ENCODE results near the gene AP3D1.
"Not testable (repeated sequence)": the region's sequence is repeated elsewhere in the genome, so short reads cannot be mapped to it uniquely, and the experiment has no call there.

Gene AP3D1

DNA sequence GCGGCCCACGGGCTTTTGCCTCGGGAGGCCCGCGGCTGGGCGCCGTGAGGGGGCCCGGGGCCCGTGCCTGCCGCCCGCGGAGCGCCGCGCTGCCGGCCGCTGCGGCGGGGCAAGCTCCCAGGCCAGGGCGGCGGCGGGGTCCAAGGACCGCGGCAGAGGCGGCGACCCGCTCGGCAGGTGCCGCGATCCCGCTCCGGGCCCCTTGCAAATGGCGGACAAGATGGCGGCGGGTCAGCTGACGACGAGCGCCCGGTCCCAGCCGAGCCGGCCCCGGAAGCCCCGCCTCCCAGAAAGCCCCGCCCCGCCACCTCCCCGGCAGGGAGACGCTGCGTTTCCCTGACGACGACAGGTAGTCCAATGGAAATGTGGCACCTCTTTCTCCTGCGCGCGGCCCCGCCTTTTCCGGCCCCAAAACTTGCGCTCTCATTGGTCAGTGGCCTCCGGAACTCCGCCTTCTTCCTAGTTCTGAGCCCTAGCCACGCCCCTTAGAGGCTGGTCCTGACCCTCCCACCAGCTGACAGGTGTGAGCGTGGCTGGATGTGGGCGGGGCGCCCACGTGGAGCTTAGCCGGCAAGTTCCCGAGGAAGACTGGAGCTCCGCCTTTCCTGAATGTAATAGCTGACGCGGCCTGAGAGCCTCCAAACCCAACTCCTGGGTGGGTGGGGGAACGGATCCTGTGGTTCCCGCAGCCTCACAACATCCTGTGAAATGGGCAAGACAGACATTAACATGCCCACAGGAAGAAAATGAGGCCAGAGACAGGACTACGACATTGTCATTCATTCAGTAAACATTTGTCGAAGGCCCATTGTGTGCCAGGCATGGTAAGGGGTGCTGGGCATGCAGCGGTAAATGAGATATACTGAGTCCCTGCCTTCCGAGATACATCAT, at the start of gene AP3D1:
Gene AP3D1, minus strand, starts transcription at position 228 of the 891 bp plus-strand sequence. CDS start 232 bp downstream, outside the sequence.
- DNase-seq, result peak; percentile 100

DNA sequence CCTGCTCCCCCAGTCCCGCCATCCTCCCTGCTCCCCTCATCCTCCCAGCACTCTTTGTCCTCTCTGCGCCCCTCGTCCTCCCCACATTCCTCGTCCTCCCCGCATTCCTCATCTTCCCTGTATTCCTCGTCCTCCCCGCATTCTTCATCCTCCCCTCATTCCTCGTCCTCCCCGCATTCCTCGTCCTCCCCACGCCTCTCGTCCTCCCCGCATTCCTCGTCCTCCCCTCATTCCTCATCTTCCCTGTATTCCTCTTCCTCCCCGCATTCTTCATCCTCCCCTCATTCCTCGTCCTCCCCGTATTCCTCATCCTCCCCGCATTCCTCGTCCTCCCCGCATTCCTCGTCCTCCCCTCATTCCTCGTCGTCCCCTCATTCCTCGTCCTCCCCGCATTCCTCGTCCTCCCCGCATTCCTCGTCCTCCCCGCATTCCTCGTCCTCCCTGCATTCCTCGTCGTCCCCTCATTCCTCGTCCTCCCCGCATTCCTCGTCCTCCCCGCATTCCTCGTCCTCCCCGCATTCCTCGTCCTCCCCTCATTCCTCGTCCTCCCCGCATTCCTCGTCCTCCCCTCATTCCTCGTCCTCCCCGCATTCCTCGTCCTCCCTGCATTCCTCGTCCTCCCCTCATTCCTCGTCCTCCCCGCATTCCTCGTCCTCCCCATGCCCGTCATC, 49.4 kb upstream of the AP3D1 start:
- not testable (repeated sequence) for DNase-seq

DNA sequence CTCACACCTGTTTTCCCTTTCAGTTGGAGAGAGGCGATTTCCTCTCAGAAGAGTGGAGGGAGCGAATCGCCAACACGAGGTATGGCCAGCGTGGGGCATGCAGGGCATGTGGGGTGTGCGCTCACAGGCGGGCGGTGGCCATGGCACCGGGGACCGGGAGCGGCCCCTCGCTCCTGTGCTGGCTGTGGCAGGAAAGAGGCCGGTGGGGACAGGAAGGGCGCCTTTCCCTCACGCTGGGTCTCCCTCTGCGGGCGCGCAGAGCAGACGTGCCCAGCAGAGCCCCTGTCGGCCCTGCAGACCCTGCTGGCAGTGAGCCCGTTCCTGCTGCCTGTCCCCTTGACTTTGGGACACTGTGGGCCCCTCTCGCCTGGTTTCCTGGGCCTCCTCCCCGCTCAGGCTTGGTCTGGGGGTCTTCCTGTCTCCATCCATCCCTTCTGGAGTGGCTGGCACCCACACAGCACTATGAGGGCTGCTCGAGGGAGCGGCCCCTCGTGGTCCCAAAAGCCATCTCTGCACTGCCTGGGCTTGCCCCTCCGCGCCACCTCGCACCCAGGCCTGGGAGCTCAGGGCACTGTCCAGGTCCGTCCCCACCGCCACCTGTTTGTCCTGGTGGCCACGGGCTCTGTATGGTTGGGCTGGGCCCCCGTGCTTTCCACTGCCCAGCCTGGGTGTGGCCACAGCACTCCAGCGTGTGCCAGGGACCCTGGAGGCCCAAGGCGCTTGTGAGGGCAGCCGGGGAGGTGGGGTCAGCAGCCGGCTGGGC, 48.7 kb upstream of the AP3D1 start:
- no peak for DNase-seq

DNA sequence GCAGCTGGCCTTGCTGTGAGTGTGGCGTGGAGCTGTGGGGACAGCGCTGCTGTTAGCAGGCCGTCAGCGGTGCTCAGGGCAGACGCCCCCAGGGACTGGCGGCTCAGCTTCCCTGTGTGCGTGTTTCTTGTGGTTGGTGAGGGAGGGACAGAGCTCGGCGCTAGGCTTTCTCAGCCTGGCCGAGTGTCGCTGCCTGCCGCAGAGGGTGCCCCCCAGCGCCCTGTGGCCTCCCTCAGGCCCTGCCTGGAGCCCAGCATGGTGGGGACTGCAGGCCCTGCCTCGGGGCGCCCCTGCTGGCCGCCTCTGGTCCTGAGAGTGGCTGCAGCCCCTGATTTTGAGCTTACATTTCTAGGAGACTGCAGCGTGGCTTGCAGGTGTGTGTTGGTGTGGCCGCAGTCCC, 47.8 kb upstream of the AP3D1 start:
- DNase-seq, result no peak

DNA sequence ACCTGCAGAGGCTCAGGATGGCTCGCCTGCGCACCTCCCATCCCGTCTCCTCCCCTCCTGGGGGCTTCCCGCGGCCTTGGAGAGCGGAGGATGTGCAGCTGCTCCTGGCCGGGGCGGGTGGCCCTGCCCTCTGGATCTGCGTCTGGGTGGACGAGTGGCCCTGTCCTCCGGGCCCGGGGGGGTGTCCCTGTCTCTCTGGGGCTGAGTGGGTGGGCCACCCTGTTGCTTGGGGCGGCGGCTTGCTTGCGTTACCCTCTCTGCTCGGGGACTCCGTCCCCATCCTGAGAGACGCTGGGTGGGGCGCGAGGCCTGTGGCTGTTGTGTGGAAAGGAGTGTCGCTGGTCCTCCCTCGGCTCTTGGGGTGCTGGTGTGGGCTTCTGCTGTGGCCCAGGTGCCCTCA, 47.0 kb upstream of the AP3D1 start:
- no peak for DNase-seq

DNA sequence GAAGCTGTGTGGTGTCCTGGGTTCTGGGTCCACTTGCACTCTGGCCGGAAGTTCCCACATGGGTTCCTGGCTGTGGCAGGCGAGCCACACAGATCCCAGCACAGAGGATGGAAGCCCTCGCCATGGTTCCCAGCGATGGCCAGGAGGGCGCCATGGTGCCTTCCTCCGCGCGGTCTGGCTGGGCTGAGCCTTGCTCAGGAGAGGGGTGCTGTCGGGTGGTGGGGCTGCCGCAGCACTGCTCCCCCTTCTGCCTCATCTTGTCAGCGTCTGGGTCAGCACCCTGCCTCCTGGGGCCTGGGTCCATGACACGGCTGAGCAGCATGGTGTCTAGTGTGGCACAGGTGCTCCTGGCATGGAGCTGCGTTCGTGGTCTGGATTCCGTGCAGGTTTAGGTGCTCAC, 45.9 kb upstream of the AP3D1 start:
- DNase-seq, result no peak

DNA sequence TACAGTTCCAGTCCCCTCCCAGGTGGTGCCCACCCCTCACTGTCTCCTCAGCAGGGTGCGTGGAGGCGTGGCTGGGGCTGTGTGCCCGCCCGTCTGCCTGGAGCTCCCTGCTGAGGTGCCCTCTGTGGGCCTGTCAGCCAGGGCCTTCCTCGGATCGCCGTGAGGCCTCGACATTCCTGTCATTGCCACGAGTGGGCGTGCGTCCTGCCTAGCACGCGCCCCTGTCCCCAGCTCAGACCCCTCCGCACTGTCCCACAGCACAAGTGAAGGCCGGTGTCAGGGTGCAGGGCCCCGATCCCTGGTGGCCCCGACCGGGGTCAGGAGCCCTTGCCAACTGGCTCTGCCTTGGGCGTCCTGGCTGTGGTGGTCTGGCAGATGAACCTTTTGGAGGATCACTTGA, 44.5 kb upstream of the AP3D1 start:
- DNase-seq, result no peak

DNA sequence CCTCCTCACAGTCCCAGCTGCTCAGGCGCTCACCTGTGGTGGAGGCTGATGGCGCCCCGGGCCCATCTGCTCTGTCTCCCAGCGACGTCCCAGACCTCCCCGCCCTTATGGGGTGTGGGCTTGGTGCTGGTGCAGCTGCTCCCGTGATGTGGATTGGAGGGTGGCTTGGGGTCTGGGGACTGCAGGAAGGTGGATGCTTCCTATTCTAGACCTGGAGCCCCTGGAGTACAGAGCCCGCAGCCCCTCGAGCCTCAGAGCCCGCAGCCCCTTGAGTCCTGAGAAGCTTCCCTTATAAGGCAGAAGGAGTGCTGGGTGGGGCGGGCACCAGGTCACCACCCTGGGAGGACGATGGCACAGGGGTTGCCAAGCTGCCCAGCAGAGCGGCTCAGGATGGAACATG, 44.0 kb upstream of the AP3D1 start:
- no peak for DNase-seq

DNA sequence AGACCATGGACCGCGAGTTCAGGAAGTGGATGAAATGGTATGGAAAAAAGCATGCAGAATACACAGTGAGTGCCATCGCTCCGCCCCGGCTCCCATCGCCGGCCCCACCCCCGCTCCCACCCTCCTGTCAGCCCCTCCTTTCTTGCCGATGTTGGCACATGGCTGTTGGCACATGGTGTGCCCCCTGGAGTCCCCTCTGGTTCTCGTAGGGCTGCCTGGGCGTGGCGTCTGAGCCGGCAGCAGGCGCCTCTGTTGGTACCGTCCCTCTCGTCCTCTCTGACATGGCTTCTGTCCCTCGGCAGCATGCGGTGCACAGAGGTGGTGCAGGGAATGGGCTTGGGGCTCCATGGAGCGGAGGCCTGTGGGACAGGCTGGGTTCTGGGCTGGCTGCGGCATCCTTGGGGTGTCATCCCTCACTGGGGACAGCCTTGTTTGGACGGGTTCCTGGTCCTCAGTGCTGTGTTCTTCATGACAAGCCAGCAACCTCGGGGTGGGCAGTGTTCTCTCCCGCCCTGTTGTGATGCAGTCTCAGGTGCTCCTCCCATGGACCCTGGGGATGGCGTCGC, 43.2 kb upstream of the AP3D1 start:
- DNase-seq, result no peak

DNA sequence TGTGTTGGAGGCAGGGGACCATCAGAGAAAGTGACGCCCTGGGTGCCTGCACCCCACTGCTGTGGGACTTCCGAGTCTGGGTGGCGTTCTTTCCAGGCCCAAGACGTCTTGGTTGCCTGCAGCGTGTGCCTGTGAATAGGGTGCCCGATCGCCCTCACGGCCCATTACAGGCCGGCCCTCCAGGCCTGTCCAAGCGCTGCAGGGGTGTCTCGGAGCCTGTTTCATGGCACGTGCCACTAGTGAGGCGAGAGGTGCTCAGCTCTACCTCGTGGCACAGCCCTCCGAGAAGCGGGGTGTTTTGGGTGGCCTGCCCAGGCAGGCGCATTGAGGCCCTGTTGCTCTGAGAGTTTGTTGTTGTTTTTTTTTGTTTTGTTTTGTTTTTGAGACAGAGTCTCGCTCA, 42.4 kb upstream of the AP3D1 start:
- no peak for DNase-seq

DNA sequence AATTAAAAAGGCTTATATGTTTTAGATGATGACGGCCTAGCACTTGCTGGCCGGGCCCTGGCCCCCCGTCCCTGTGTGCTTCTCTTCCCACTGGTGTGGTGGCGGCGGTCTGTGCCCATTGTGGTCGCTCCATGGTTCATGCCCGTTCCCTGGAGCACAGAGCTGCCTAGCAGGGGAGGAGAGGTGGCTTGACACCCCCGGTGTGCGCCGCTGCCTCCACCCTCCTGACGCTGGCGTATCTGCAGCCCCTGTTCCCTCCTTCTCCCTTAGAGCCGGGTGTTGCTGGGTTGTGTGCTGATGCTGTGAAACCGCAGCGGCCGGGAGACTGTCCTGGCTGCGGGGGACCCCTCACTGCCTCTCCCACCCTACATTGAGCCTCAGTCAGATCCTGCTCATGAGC, 41.5 kb upstream of the AP3D1 start:
- DNase-seq, result no peak

DNA sequence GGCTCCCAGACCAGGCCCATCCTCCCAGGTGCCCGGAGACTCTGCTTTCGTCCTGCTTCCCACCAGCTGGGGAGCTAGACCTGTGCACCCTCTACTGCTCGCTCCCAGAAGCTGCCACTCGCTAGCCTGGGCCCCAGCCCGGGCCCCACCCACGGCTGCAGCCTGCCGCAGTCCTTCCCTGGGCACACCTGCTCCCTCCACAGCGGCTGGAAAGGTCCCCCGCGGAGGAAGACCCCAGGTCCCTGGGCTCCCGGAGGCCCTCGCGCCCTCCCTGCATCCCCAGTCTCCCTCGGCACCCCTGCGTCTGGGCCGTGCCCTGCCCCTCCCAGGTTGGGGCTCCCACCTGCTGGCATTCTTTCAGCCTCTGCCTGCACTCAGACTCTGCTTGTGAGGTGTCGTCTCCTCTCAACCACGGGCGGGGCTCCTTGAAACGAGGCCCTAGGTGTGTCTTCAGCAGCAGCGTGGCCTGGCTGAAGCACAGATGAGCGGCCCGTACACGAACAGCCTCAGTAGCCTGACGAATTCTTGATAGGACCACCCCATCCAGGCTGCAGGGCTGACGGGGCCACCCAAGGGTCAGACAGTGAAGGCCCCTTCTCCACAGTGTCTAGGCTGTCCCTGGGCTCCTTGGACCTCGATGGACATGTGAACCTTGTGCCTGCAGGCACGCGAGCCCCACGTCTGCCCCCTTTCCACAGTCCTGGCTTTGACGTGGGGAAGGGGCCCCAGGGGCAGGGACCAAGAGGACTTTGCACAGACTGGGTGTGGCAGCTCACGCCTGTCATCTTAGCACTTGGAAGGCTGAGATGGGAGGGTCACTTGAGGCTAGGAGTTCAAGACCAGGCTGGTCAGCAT, 40.3 kb upstream of the AP3D1 start:
- no peak for DNase-seq

DNA sequence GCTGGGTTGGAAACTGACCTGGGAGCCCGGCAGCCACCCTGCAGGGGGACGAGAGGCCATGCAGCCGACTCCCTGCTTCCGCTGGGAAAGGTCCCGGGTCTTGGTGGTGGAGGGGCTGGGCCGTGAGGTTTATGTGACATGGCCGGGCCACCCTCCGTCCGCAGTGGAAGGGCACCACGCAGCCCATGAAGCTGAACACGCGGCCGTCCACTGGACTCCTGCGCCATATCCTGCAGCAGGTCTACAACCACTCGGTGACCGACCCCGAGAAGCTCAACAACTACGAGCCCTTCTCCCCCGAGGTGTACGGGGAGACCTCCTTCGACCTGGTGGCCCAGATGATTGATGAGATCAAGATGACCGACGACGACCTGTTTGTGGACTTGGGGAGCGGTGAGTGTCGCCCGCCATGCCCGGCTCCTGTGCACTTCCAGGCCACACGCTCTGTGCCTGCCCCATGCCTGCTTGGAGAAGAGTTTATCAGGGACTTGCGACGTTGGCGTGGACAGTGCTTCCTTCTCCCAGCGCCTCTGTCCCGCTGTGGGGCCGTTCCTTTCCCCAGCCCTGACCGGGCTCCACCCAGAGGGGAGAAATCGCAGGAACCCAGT, 39.6 kb upstream of the AP3D1 start:
- DNase-seq, result no peak

DNA sequence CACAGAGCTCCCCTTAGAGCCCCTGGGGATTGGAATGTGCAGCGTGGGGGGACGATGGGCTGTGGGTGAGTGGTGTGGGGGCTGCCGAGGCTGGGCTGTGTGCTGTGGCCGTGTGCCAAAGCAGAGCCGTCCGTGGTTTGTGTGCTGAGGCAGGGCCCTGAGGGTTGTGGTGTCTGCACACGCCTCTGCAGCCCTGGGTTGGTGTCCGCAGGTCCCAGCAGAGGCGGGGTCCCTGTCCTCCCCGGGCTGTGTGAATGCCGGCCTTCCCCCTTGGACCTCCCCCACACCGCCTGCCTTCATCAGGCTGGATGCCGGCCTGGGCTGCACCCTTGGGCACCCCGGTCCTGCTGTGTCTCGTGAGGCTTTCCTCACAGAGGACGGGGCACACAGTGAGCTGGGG, 38.5 kb upstream of the AP3D1 start:
- no peak for DNase-seq

DNA sequence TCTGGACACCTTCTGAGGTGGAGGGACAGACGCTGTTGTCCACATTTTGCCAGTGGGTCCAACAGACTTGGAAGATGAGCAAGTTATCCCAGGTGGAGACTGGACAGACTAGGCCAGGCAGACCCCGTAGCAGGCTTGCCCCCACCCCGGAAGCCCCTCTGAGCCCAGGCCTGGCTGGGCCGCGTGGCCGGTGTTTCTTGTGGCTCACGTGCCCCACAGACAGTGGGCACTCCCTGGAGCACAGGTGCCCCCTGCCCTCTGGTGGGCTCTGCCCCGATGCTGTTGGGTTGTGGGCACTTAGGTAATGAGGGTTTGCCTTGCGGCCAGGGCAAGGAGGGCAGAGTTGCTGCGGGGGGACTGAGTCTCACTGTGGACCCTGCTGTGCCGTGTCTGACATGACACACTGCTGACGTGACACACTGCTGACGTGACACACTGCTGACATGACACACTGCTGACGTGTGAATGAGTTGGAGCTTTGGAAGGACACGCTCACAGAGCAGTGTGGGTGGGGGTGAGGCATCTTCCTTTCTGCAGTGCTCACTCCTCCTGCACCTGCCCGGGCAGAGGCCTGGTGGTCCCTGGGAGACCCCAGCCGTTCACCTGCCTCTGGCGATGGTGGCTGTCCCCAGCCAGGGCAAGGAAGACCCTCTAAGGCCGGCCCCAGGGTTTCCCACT, 37.5 kb upstream of the AP3D1 start:
- no peak for DNase-seq

DNA sequence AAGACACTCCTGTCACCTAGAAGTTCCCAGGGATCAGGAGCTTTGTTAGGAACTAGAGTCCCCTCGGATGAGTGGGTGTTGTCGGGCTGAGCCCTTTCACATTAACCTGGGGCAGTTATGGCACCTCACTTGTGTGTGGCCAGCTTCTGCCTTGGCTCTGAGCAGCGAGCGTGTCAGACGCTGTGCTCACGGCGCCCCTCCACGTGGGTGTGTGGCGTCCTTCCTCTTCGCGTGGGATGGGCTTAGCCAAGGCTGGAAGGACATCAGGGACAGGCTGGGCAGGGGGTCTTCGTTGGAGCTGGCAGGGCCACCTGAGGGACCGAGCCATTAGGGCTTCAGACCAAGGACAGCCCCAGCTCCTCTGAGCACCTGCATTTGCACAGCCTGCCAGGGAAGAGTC, 35.8 kb upstream of the AP3D1 start:
- DNase-seq, result no peak

DNA sequence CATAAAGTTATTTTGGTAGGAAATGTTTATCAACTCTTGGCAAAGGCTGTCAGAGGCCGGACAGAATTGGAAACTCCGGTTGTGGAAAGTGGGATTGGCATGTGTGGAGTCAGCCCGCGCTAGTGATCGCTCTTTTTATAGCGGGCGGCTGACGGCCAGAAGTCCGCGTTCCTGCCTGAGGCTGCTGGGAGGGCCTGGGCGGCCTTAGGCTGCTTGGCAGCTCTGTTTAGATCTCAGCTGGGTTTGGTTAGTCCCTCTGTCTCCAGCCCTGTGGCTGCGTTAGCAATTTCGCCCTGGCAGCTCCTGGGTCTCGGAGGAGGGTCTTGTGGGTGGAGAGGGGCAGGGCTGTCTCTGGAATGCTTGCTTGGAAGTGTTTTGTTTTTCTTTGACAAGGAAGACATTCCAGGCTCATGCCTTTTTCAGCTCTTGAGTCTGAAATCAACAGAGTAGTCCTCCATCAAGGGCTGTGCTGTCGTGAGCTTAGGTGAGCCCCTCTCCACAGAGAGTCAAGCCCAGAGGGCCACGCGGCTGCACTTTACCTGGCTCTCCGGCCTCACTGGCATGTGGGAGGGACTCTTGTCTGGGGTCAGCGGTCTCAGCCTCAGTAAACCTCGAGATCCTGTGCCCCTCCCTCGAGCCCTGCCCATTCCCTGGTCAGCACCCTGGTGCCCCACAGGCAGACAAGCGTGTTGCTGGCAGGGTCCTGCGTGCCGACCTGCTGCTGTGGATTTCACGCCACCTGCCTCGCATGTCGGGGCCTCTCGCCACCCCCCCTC, 34.9 kb upstream of the AP3D1 start:
- no peak for DNase-seq

DNA sequence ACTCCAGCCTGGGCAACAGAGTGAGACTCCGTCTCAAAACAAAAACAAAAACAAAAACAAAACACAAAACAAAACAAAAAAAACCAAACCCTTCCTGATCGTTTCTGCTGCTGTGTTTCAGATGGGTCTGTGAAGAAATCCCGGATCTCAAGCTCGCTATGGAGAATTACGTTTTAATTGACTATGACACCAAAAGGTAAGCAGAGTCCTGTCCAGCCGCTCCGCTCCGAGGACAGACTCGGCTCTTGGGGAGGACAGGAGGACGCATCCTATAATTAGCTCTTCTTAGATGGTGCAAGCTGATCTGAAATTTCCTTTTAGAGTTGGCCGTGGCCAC, 34.3 kb upstream of the AP3D1 start:
- DNase-seq, result no peak

DNA sequence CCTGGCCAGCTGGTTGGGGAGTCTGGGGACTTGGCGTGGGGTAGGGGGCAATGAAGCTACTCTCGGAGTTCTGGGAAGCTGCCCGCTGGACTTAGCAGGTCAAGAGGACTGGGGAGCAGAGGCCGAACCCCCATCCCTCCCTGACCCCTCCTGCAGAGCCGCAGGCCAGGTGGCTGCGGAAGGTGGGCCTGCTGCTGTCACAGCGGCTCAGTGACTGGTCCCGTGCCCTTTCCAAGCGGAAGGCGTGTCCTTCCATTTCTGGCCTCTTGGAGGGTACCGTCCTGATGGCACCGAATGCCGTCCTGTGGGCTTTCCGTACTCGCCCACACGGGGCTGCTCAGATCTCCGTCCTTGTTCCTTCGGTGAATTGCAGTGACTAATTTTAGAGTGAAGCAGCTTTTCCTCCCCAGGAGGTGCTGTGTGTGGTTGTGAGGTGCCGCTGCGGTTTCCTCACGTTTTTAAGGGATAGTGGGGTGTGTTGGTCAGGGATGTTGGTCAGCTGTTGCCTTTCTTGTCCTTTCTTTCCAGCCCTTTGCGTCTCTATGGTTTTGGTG, 33.1 kb upstream of the AP3D1 start:
- no peak for DNase-seq

DNA sequence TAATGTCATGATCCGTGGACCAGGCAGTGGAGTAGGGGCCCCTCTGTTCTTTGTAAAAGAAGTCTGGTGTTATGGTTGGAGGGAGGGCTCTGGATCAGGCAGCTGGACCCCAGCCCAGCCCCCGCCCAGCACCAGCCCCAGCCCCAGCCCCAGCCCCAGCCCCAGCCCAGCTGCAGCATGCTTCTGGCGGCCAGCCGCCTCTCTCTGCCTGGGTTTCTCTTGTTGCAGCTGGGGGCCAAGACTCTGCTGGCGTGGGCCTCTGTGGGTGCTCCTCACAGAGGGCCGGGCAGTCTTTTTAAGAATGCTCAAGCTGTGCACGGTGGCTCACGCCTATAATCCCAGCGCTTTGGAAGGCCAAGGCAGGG, 30.2 kb upstream of the AP3D1 start:
- DNase-seq, result no peak
